Measurements from ENCODE around the gene BACE2.

The BACE2 gene

DNA sequence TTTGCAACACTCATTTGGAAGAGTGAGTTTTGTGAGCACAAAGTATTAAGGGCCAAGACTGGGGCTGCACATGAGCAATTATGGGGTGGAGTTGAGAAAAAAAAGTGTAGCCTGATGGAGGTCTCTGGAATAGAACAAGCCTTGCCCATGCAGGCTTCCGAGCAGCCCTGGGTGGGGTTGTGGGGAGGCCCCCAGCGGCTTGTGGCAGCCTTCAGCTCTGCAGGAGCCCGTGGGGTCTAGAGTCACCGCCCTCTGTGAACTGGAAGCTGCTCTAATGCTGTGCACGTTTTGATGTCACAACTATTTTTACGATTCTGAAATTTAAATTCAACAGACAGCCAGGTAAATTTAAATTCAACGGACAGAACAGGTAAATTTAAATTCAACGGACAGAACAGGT lies 58.9 kb downstream of the BACE2 start:
- no peak for TF ChIP-seq SPI1 (IDR thresholded peaks at IDR 0.05; ENCODE audit: borderline replicate concordance, low read depth)
- TF ChIP-seq, protein P1, sequence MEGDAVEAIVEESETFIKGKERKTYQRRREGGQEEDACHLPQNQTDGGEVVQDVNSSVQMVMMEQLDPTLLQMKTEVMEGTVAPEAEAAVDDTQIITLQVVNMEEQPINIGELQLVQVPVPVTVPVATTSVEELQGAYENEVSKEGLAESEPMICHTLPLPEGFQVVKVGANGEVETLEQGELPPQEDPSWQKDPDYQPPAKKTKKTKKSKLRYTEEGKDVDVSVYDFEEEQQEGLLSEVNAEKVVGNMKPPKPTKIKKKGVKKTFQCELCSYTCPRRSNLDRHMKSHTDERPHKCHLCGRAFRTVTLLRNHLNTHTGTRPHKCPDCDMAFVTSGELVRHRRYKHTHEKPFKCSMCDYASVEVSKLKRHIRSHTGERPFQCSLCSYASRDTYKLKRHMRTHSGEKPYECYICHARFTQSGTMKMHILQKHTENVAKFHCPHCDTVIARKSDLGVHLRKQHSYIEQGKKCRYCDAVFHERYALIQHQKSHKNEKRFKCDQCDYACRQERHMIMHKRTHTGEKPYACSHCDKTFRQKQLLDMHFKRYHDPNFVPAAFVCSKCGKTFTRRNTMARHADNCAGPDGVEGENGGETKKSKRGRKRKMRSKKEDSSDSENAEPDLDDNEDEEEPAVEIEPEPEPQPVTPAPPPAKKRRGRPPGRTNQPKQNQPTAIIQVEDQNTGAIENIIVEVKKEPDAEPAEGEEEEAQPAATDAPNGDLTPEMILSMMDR (IDR thresholded peaks at IDR 0.05; ENCODE audit: insufficient read depth, low read length): no peak
- no peak for TF ChIP-seq GABPA (IDR thresholded peaks at IDR 0.05; ENCODE audit: low read depth)
- TF ChIP-seq, protein P2, sequence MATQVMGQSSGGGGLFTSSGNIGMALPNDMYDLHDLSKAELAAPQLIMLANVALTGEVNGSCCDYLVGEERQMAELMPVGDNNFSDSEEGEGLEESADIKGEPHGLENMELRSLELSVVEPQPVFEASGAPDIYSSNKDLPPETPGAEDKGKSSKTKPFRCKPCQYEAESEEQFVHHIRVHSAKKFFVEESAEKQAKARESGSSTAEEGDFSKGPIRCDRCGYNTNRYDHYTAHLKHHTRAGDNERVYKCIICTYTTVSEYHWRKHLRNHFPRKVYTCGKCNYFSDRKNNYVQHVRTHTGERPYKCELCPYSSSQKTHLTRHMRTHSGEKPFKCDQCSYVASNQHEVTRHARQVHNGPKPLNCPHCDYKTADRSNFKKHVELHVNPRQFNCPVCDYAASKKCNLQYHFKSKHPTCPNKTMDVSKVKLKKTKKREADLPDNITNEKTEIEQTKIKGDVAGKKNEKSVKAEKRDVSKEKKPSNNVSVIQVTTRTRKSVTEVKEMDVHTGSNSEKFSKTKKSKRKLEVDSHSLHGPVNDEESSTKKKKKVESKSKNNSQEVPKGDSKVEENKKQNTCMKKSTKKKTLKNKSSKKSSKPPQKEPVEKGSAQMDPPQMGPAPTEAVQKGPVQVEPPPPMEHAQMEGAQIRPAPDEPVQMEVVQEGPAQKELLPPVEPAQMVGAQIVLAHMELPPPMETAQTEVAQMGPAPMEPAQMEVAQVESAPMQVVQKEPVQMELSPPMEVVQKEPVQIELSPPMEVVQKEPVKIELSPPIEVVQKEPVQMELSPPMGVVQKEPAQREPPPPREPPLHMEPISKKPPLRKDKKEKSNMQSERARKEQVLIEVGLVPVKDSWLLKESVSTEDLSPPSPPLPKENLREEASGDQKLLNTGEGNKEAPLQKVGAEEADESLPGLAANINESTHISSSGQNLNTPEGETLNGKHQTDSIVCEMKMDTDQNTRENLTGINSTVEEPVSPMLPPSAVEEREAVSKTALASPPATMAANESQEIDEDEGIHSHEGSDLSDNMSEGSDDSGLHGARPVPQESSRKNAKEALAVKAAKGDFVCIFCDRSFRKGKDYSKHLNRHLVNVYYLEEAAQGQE (IDR thresholded peaks at IDR 0.05; ENCODE audit: insufficient replicate concordance, low read depth): no peak
- no peak for TF ChIP-seq POLR2AphosphoS5 (IDR thresholded peaks at IDR 0.05; ENCODE audit: low read depth)
- no peaks in the 10 kb centered on the region for H3K27me3 ChIP-seq (ENCODE audit: insufficient read depth, poor library complexity, severe bottlenecking)
- no peak overlapping the region for H3K27ac ChIP-seq (replicated peaks)
- no peak overlapping the region for H3K4me3 ChIP-seq (replicated peaks; ENCODE audit: insufficient read depth, low read length)
- DNase-seq (ENCODE audit: low read depth in 1 of 2, low spot score in 1 of 2): no peak

DNA sequence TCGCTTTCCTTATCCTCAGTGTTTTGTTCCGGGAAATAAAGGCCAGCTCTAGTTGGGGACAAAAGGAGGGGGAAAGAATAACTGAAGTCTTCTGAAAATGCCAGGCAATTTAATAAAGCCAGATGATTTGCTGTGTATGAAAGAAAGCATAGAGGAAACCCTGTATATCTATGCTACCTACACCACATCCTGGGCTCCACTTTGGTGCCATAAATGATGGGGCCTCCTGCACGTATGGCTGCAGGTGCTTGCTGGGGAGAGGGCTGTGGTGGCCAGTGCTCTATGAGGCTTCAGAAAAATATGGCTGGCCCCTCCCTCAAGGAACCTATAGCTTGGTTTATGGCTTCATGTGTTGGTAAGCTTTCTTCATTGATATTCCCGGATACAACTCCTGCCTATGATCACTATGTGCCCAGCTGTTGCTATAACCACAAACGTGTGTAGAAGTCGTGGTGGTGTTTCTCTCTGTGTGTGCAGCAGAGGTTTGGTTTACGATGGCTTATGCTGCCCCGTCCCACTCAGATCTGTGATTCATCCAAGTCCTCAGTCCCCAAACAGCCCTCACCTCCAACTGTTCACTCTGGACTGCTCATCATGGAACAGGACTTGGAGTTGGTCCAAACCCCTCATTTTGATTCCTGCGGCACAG lies 59.5 kb downstream of the BACE2 start:
- no peak for DNase-seq (ENCODE audit: low read depth in 1 of 2, low spot score in 1 of 2)
- TF ChIP-seq, protein P1 (IDR thresholded peaks at IDR 0.05; ENCODE audit: insufficient read depth, low read length): no peak
- no peak for TF ChIP-seq POLR2AphosphoS5 (IDR thresholded peaks at IDR 0.05; ENCODE audit: low read depth)
- TF ChIP-seq, protein P2 (IDR thresholded peaks at IDR 0.05; ENCODE audit: insufficient replicate concordance, low read depth): no peak
- no peak for TF ChIP-seq SPI1 (IDR thresholded peaks at IDR 0.05; ENCODE audit: borderline replicate concordance, low read depth)
- TF ChIP-seq GABPA (IDR thresholded peaks at IDR 0.05; ENCODE audit: low read depth): no peak
- no peak overlapping the region for H3K4me3 ChIP-seq (replicated peaks; ENCODE audit: insufficient read depth, low read length)
- H3K27ac ChIP-seq (replicated peaks): no peak overlapping the region
- H3K27me3 ChIP-seq (ENCODE audit: insufficient read depth, poor library complexity, severe bottlenecking): no peaks in the 10 kb centered on the region

DNA sequence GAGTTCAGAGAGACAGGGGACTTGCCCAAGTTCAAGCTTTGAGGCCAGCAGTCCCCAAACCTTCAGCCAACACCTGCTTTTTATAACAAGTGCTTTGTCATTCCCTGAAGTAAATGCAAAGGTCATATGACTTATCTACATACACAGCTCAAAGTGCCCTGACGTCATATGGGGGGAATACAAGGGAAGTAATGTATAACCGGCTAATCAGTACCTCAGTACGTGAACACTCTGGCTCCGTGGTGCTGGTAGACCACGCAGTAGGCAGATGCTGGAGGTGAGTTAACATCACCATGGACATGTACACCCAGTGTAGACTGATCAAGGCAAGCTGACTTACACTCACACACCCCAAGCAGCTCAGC lies 60.0 kb downstream of the BACE2 start:
- TF ChIP-seq POLR2AphosphoS5 (IDR thresholded peaks at IDR 0.05; ENCODE audit: low read depth) (no peak), GABPA (IDR thresholded peaks at IDR 0.05; ENCODE audit: low read depth) (no peak), SPI1 (IDR thresholded peaks at IDR 0.05; ENCODE audit: borderline replicate concordance, low read depth) (no peak)
- H3K27me3 ChIP-seq (ENCODE audit: insufficient read depth, poor library complexity, severe bottlenecking): no peaks in the 10 kb centered on the region
- DNase-seq (ENCODE audit: low read depth in 1 of 2, low spot score in 1 of 2): no peak
- no peak overlapping the region for H3K4me3 ChIP-seq (replicated peaks; ENCODE audit: insufficient read depth, low read length)
- H3K27ac ChIP-seq (replicated peaks): no peak overlapping the region

DNA sequence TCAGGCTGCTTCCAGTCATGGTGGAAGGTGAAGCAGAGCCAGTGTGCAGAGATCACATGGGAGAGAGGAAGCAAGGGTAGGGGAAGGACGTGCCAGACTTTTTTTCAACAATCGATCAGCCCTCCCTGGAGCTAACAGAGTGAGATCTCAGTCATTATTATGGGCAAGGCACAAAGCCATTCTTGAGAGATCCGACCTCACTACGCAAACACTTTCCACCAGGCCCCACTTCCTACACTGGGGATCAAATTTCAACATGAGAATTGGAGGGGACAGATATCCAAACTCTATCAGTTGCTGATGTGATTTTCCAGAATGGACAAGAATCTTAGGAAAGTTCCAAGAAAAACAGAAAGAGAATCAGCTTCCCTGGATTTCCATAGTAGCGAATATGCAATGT lies 60.5 kb downstream of the BACE2 start:
- Histone ChIP-seq H3K4me3 (replicated peaks; ENCODE audit: insufficient read depth, low read length) (no peak overlapping the region), H3K27me3 (ENCODE audit: insufficient read depth, poor library complexity, severe bottlenecking) (no peaks in the 10 kb centered on the region), H3K27ac (replicated peaks) (no peak overlapping the region)
- no peak for DNase-seq (ENCODE audit: low read depth in 1 of 2, low spot score in 1 of 2)
- TF ChIP-seq, protein P2 (IDR thresholded peaks at IDR 0.05; ENCODE audit: insufficient replicate concordance, low read depth): no peak
- TF ChIP-seq POLR2AphosphoS5 (IDR thresholded peaks at IDR 0.05; ENCODE audit: low read depth): no peak
- no peak for TF ChIP-seq GABPA (IDR thresholded peaks at IDR 0.05; ENCODE audit: low read depth)
- TF ChIP-seq, protein P1 (IDR thresholded peaks at IDR 0.05; ENCODE audit: insufficient read depth, low read length): no peak
- no peak for TF ChIP-seq SPI1 (IDR thresholded peaks at IDR 0.05; ENCODE audit: borderline replicate concordance, low read depth)
